Right lobe of liver (tissue), 5 donors: Measurements from ENCODE around the gene SELP. TPM values are rescaled to one million over a fixed set of nuclear protein-coding genes. Genes with fewer than 3 reads are reported as not detected.

Source experiments
- total RNA-seq, 6 experiments: library from RNA; depleted of rRNA in 2 of 6; stranded (reverse); fragments of >200 nt in 2 of 6; fragmentation: NEBNext Ultra II Directional in 3 of 6; extraction: Animal tissue kit (Norgen Biotek cat#: 25700) in 3 of 6; gene quantifications; one replicate each; pipeline versions ENCODE4 v1.1.0 to v1.2.4, GENCODE V29; 2016 to 2023
- donor health status: DM: no; HTN: no; CAD: no.
- donor health status: DM: no; HTN: no; CAD: no.
- donor health status: DM: no; HTN: yes; CAD: no.
- donor health status: DM: no; HTN: yes; CAD: no.

SELP gene
- total RNA-seq, 6 experiments from 2014 or later = 0.70 to 2.9 (median 2.5) TPM

Other genes with a start within 250 kb of the SELP start
- under 1 TPM in 1 of 6 experiments, not detected in 5; 0.15 TPM for gene CCDC181, start 202.7 kb downstream of the SELP start, total RNA-seq
- 10 to 100 TPM in 1 of 6 experiments, 1 to 10 TPM in 5; 7.1 to 12.7 (median 8.1) TPM for gene SLC19A2, start 144.2 kb downstream of the SELP start, total RNA-seq
- 100 to 1,000 TPM; 110 to 279 (median 175) TPM for gene F5, start 43.6 kb downstream of the SELP start, total RNA-seq
- gene SELL, start 81.5 kb upstream of the SELP start, total RNA-seq = 1 to 10 TPM in 5 of 6 experiments, under 1 TPM in 1; 0.80 to 4.5 (median 2.2) TPM
- 1 to 10 TPM in 3 of 6 experiments, under 1 TPM in 3; 0.18 to 3.1 (median 0.94) TPM for gene SELE, start 104.0 kb upstream of the SELP start, total RNA-seq
- 1 to 10 TPM; 2.2 to 4.4 (median 2.8) TPM for gene METTL18, start 164.8 kb upstream of the SELP start, total RNA-seq